Ishikawa (cell line): Measurements from ENCODE around the gene NRIP2.
A peak's percentile ranks its signal among the peaks of the same experiment; 100 is the strongest.

ENCODE experiments used
- CEBPB ChIP-seq: IDR thresholded peaks from 2 replicates; pipeline ENCODE4 v1.6.1; 2012
- CREB1 ChIP-seq: IDR thresholded peaks from 2 replicates; pipeline ENCODE4 v1.6.1; 2012; ENCODE audit warnings: low read depth
- EGR1 ChIP-seq: IDR thresholded peaks from 2 replicates; pipeline ENCODE4 v1.6.1; 2012
- EP300 ChIP-seq: IDR thresholded peaks from 2 replicates; pipeline ENCODE4 v1.6.1; 2012; ENCODE audit warnings: borderline replicate concordance
- FOXM1 ChIP-seq: IDR thresholded peaks from 2 replicates; pipeline ENCODE4 v1.6.1; 2012; ENCODE audit warnings: low read depth, borderline replicate concordance
- MAX ChIP-seq: IDR thresholded peaks from 2 replicates; pipeline ENCODE4 v1.6.1; 2012
- NFIC ChIP-seq: IDR thresholded peaks from 2 replicates; pipeline ENCODE4 v1.6.1; 2012
- RAD21 ChIP-seq: IDR thresholded peaks from 2 replicates; pipeline ENCODE4 v1.6.1; 2012; ENCODE audit warnings: low read depth
- REST ChIP-seq: IDR thresholded peaks from 2 replicates; pipeline ENCODE4 v1.6.1; 2012; ENCODE audit warnings: low read depth, mild to moderate bottlenecking
- TAF1 ChIP-seq: IDR thresholded peaks from 2 replicates; pipeline ENCODE4 v1.6.1; 2012; ENCODE audit warnings: low read depth, mild to moderate bottlenecking
- TCF12 ChIP-seq: IDR thresholded peaks from 2 replicates; pipeline ENCODE4 v1.6.1; 2012; ENCODE audit warnings: low read depth
- TEAD4 ChIP-seq: IDR thresholded peaks from 2 replicates; pipeline ENCODE4 v1.6.1; 2012
- USF1 ChIP-seq: IDR thresholded peaks from 2 replicates; pipeline ENCODE4 v1.6.1; 2012
- YY1 ChIP-seq: IDR thresholded peaks from 2 replicates; pipeline ENCODE4 v1.6.1; 2012; ENCODE audit warnings: low read depth
- ZBTB7A ChIP-seq: IDR thresholded peaks from 2 replicates; pipeline ENCODE4 v1.6.1; 2012; ENCODE audit warnings: low read depth

The NRIP2 gene

GRCh38 chr12:2795291-2796186, 39.3 kb downstream of the NRIP2 start:
- peak; percentile 26 for TF ChIP-seq MAX
- TF ChIP-seq FOXM1 = no peak
- no peak for TF ChIP-seq NFIC
- TF ChIP-seq TCF12 = peak; percentile 67; the same call in 1 of the 2 replicates
- TF ChIP-seq USF1 = no peak
- TF ChIP-seq EGR1 = 0 out of 2 replicates have a peak, but pooled peaks have one; percentile 19
- no peak for TF ChIP-seq CEBPB
- no peak for TF ChIP-seq RAD21
- no peak for TF ChIP-seq EP300
- peak; percentile 93 for TF ChIP-seq ZBTB7A
- no peak for TF ChIP-seq REST

- TF ChIP-seq EP300 (peak; percentile 45; the same call in 1 of the 2 replicates), MAX (peak; percentile 98), TEAD4 (0 out of 2 replicates have a peak, but pooled peaks have one; percentile 31), CEBPB (no peak; the same call in 1 of the 2 replicates), RAD21 (no peak), TCF12 (peak; percentile 61; the same call in 1 of the 2 replicates), NFIC (no peak; the same call in 1 of the 2 replicates), TAF1 (peak; percentile 86), FOXM1 (no peak), CREB1 (no peak), REST (no peak), EGR1 (peak; percentile 56), ZBTB7A (0 out of 2 replicates have a peak, but pooled peaks have one; percentile 37), YY1 (0 out of 2 replicates have a peak, but pooled peaks have one; percentile 40), USF1 (peak; percentile 43)
Observed at GRCh38 chr12:2794736-2795289, 40.0 kb downstream of the NRIP2 start, which contains the start of gene FKBP4. Gene FKBP4, plus strand, starts transcription at chr12:2794970. Its CDS starts 170 bp downstream, at chr12:2795140.

GRCh38 chr12:2794191-2794735, 40.6 kb downstream of the NRIP2 start:
- no peak for TF ChIP-seq CREB1
- no peak for TF ChIP-seq TEAD4

GRCh38 chr12:2793561-2793960, 41.3 kb downstream of the NRIP2 start:
- no peak for TF ChIP-seq TEAD4
- no peak for TF ChIP-seq USF1
- TF ChIP-seq NFIC = no peak
- TF ChIP-seq REST = no peak
- TF ChIP-seq EGR1 = no peak
- TF ChIP-seq RAD21 = no peak
- no peak for TF ChIP-seq MAX
- no peak for TF ChIP-seq EP300
- no peak for TF ChIP-seq CEBPB
- TF ChIP-seq TAF1 = no peak
